ENCODE data around the gene E2F2.
"Not testable (repeated sequence)": the region's sequence is repeated elsewhere in the genome, so short reads cannot be mapped to it uniquely, and the experiment has no call there.

Gene E2F2

DNA sequence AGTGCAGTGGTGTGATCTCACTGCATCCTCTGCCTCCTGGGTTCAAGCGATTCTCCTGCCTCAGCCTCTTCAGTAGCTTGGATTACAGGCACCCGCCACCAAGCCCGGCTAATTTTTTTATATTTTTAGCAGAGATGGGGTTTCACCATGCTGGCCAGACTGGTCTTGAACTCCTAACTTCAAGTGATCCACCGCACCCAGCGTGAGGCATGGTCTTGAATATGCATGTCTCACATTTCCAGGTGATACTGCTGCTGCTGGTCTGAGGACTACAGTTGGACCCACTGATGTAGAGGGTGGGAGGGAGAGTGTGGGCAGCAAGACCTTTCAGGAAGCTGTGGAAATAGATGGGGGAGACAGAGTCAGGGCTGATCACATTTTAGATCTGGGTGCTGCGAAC is 25.2 kb downstream of the E2F2 start:
- Histone ChIP-seq H3K9me3 (no peaks in the 10 kb centered on the region), H3K27ac (no peak overlapping the region), H3K27me3 (peaks cover 7% of the 10 kb centered on the region), H3K36me3 (peaks cover 21% of the 10 kb centered on the region), H3K4me3 (ENCODE audit: low read depth in 1 of 2, low read length in 1 of 2) (no peak overlapping the region), H3K4me1 (ENCODE audit: control insufficient read depth in 1 of 2, insufficient read depth in 1 of 2, low read depth in 1 of 2, low read length in 1 of 2) (peaks cover 5 to 17% of the 10 kb centered on the region in 2 experiments)
- TF ChIP-seq, protein P1, sequence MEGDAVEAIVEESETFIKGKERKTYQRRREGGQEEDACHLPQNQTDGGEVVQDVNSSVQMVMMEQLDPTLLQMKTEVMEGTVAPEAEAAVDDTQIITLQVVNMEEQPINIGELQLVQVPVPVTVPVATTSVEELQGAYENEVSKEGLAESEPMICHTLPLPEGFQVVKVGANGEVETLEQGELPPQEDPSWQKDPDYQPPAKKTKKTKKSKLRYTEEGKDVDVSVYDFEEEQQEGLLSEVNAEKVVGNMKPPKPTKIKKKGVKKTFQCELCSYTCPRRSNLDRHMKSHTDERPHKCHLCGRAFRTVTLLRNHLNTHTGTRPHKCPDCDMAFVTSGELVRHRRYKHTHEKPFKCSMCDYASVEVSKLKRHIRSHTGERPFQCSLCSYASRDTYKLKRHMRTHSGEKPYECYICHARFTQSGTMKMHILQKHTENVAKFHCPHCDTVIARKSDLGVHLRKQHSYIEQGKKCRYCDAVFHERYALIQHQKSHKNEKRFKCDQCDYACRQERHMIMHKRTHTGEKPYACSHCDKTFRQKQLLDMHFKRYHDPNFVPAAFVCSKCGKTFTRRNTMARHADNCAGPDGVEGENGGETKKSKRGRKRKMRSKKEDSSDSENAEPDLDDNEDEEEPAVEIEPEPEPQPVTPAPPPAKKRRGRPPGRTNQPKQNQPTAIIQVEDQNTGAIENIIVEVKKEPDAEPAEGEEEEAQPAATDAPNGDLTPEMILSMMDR (IDR thresholded peaks at IDR 0.05), result no peak

DNA sequence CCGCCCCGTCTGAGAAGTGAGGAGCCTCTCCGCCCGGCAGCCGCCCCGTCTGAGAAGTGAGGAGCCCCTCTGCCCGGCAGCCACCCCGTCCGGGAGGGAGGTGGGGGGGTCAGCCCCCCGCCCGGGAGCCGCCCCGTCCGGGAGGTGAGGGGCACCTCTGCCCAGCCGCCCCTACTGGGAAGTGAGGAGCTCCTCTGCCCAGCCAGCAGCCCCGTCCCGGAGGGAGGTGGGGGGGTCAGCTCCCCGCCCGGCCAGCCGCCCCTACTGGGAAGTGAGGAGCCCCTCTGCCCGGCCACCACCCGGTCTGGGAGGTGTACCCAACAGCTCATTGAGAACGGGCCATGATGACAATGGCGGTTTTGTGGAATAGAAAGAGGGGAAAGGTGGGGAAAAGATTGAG is 26.9 kb downstream of the E2F2 start:
- H3K27ac ChIP-seq; H3K4me3 ChIP-seq (ENCODE audit: low read depth in 1 of 2, low read length in 1 of 2); H3K27me3 ChIP-seq; H3K36me3 ChIP-seq; H3K9me3 ChIP-seq: not testable (repeated sequence)
- H3K4me1 ChIP-seq (ENCODE audit: control insufficient read depth in 1 of 2, insufficient read depth in 1 of 2, low read depth in 1 of 2, low read length in 1 of 2), result peaks cover 5 to 17% of the 10 kb centered on the region in 2 experiments

DNA sequence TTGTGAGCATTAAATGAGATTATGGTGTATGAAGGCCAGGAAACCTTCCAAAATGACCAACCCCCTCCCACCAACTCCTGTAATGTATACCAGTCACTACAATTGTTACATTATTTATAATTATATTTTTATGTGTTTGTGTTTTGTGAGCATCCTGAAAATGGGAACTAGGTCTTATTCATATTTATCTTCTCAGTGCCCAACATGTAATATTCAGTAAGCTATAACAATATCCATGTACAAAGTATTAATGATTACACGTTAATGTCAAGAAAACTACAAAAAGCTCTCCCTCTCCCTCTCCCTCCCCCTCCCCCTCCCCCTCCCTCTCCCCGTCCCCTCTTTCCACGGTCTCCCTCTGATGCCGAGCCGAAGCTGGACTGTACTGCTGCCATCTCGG is 28.1 kb downstream of the E2F2 start:
- Histone ChIP-seq H3K4me3 (ENCODE audit: low read depth in 1 of 2, low read length in 1 of 2) (no peak overlapping the region), H3K36me3 (peaks cover 5% of the 10 kb centered on the region)
- TF ChIP-seq, protein P1 (IDR thresholded peaks at IDR 0.05), result no peak

DNA sequence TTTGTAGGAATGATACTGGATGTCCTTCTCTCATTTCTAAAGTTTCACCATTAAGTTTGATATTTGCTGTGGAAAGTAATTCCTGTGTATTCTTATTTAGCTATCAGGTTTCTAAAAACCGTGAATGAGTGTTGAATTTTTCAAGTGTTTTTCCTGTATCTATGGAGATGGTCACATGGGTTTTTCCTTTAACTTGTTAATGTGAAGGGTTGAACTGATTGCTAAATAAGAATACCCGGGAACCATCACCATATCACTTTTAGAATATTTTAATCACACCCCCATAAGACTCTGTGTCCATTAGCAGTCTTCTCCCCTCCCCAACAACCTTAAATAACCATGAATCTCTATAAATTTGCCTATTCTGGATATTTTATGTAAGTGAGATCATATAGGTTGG is 30.6 kb downstream of the E2F2 start:
- no peaks in the 10 kb centered on the region for H3K36me3 ChIP-seq
- H3K4me3 ChIP-seq (ENCODE audit: low read depth in 1 of 2, low read length in 1 of 2), result no peak overlapping the region
- no peaks in the 10 kb centered on the region for H3K9me3 ChIP-seq
- H3K4me1 ChIP-seq (ENCODE audit: control insufficient read depth in 1 of 2, insufficient read depth in 1 of 2, low read depth in 1 of 2, low read length in 1 of 2), result peaks cover 21 to 22% of the 10 kb centered on the region in 2 experiments
- peaks cover 11% of the 10 kb centered on the region for H3K27me3 ChIP-seq
- H3K27ac ChIP-seq, result no peak overlapping the region
- TF ChIP-seq, protein P1 (IDR thresholded peaks at IDR 0.05), result no peak

More for the DNA sequence above, 28.1 kb downstream of the E2F2 start:
- Histone ChIP-seq H3K27ac (no peak overlapping the region), H3K9me3 (no peaks in the 10 kb centered on the region), H3K4me1 (ENCODE audit: control insufficient read depth in 1 of 2, insufficient read depth in 1 of 2, low read depth in 1 of 2, low read length in 1 of 2) (peaks cover 10 to 22% of the 10 kb centered on the region in 2 experiments), H3K27me3 (peaks cover 7% of the 10 kb centered on the region)

DNA sequence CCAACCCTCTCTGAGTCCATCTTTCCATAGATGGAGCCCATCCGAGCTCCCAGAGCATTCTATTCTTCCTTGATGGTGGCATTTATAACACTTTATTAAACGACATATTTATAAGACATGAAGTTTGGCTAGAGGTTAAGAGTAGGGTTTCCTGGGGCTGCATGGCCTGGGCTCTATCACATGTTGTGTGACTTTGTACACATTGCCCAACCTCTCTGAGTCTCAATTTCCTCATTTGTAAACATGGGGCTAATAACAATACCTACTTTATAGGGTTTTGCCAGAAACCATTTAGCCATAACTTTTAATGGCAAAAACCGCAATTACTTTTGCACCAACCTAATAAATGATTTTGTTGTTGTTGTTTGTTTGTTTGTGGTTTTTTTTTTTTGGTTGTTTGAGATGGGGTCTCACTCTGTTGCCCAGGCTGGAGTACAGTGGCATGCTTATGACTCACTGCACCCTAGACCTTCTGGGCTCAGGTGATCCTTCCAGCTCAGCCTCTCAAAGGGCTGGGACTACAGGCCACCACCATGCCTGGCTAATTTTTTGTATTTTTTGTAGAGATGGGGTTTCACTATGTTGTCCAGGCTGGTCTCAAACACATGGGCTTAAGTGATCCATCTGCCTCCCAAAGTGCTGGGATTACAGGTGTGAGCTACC is 33.1 kb downstream of the E2F2 start:
- TF ChIP-seq, protein P1 (IDR thresholded peaks at IDR 0.05), result no peak
- Histone ChIP-seq H3K36me3 (no peaks in the 10 kb centered on the region), H3K4me1 (ENCODE audit: control insufficient read depth in 1 of 2, insufficient read depth in 1 of 2, low read depth in 1 of 2, low read length in 1 of 2) (peaks cover 15% of the 10 kb centered on the region in 2 experiments), H3K27ac (peak overlapping the region; percentile 54), H3K4me3 (ENCODE audit: low read depth in 1 of 2, low read length in 1 of 2) (no peak overlapping the region), H3K27me3 (peaks cover 32% of the 10 kb centered on the region), H3K9me3 (no peaks in the 10 kb centered on the region)

- no peaks in the 10 kb centered on the region for H3K36me3 ChIP-seq
- no peak overlapping the region for H3K27ac ChIP-seq
- TF ChIP-seq, protein P1 (IDR thresholded peaks at IDR 0.05), result no peak
- H3K4me1 ChIP-seq (ENCODE audit: control insufficient read depth in 1 of 2, insufficient read depth in 1 of 2, low read depth in 1 of 2, low read length in 1 of 2), result peaks cover 15% of the 10 kb centered on the region in 2 experiments
- peaks cover 31% of the 10 kb centered on the region for H3K27me3 ChIP-seq
- H3K4me3 ChIP-seq (ENCODE audit: low read depth in 1 of 2, low read length in 1 of 2), result no peak overlapping the region
- H3K9me3 ChIP-seq, result no peaks in the 10 kb centered on the region
Observed at GRCh38 chr1:23496490-23497181, 34.4 kb downstream of the E2F2 start.

- not testable (repeated sequence) for H3K9me3 ChIP-seq
Observed at GRCh38 chr1:23494836-23495235, 36.2 kb downstream of the E2F2 start.

DNA sequence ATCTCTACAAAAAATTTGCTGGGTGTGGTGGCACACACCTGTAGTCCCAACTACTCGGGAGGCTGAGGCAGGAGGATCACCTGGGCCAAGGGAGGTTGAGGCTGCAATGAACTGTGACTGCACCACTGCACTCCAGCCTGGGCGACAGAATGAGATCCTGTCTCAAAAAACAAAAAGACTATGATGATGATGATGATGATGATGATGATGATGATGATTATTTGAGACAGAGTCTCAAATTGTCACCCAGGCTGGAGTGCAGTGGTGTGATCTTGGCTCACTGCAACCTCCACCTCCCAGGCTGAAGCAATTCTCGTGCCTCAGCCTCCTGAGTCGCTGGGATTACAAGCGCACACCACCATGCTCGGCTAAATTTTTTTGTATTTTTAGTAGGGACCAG is 38.3 kb downstream of the E2F2 start:
- not testable (repeated sequence) for H3K9me3 ChIP-seq; H3K36me3 ChIP-seq; H3K4me1 ChIP-seq (ENCODE audit: control insufficient read depth in 1 of 2, insufficient read depth in 1 of 2, low read depth in 1 of 2, low read length in 1 of 2); H3K27ac ChIP-seq; H3K4me3 ChIP-seq (ENCODE audit: low read depth in 1 of 2, low read length in 1 of 2)
- peaks cover 64% of the 10 kb centered on the region for H3K27me3 ChIP-seq

More at GRCh38 chr1:23494836-23495235, 36.2 kb downstream of the E2F2 start:
- not testable (repeated sequence) for H3K4me3 ChIP-seq (ENCODE audit: low read depth in 1 of 2, low read length in 1 of 2); H3K27ac ChIP-seq; H3K36me3 ChIP-seq
- Histone ChIP-seq H3K4me1 (ENCODE audit: control insufficient read depth in 1 of 2, insufficient read depth in 1 of 2, low read depth in 1 of 2, low read length in 1 of 2) (peaks cover 15% of the 10 kb centered on the region in 2 experiments), H3K27me3 (peaks cover 45% of the 10 kb centered on the region)

Measured in neutrophil (primary cell).